Medulla oblongata (tissue), 1 donor: ENCODE measurements around the gene CEBPA.
"Not testable (repeated sequence)": the region's sequence is repeated elsewhere in the genome, so short reads cannot be mapped to it uniquely, and the experiment has no call there.

Experiments used
- DNase-seq: peaks from one replicate; pipeline ENCODE4 v3.0.0-alpha.2; 2015; ENCODE audit errors: extremely low spot score

Gene CEBPA

DNA sequence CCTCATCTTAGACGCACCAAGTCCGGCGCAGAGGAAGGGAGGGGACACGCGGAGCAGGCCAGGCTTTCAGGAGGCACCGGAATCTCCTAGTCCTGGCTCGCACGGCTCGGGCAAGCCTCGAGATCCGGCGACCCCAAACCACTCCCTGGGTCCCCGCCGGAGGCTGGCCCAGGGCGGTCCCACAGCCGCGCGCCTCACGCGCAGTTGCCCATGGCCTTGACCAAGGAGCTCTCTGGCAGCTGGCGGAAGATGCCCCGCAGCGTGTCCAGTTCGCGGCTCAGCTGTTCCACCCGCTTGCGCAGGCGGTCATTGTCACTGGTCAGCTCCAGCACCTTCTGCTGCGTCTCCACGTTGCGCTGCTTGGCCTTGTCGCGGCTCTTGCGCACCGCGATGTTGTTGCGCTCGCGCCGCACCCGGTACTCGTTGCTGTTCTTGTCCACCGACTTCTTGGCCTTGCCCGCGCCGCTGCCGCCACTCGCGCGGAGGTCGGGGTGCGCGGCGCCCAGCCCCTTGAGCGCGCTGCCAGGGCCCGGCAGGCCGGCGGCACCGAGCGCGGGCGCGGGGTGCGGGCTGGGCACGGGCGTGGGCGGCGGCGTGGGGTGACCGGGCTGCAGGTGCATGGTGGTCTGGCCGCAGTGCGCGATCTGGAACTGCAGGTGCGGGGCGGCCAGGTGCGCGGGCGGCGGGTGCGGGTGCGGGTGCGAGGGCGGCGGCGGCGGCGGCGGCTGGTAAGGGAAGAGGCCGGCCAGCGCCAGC lies 1.0 kb downstream of the CEBPA start:
- DNase-seq: no peak

DNA sequence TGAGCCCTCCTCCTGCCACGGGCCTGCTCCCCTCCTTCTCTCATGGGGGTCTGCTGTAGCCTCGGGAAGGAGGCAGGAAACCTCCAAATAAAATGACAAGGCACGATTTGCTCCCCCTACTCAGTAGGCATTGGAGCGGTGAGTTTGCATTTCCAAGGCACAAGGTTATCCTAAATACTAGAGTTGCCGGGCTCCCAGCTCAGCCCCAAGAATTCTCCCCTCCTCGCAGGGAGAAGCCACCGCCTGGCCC lies 1.5 kb downstream of the CEBPA start:
- no peak for DNase-seq

- DNase-seq: no peak
These were observed 2.1 kb downstream of the CEBPA start for GRCh38 chr19:33300009-33300893.

- DNase-seq: no peak
These were observed 3.2 kb downstream of the CEBPA start for GRCh38 chr19:33299051-33299688.

- no peak for DNase-seq
These were observed 4.0 kb downstream of the CEBPA start for GRCh38 chr19:33298146-33298911.

- no peak for DNase-seq
These were observed 4.8 kb downstream of the CEBPA start for GRCh38 chr19:33297401-33298145.

GRCh38 chr19:33296488-33296971 lies 5.8 kb downstream of the CEBPA start:
- DNase-seq: no peak

DNA sequence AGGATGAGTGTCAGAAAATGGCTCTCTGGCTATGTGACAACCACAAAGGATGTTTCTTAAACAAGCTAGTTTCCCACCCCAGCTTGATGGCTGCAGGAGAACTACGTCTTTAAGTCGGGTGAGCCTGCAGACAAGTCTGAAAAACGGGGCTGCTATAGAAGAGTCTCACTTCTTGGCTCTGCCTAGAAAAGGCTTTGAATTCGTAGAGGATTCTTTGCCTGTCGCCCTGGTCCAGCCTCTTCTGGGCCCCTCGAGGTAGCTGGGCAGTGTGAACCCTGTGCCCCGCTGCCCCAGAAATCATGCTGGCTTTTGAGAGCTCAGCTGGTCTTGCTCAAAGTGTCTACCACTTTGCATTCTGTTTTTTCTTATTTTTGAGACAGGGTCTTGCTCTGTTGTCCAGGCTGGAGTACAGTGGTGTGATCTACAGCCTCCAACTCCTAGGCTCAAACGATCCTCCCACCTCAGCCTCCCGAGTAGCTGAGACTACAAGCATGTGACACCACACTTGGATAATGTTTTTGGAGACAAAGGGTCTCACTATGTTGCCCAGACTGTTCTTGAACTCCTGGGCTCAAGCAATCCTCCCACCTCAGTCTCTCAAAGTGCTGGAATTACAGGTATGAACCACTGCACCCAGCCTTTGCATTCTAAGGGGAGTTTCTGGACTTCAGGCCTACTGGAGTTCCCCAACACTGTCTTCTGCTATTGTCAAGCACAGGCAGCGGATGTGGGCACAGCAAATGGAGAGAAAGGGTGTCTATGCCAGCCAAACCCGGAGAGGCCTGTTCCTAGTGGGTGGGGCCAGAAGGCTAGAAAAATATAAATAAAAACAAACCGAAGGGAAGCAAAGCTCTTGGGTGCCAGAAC lies 6.5 kb downstream of the CEBPA start:
- DNase-seq: peak; percentile 49

- DNase-seq: not testable (repeated sequence)
These were observed 7.3 kb downstream of the CEBPA start for GRCh38 chr19:33295046-33295445.

DNA sequence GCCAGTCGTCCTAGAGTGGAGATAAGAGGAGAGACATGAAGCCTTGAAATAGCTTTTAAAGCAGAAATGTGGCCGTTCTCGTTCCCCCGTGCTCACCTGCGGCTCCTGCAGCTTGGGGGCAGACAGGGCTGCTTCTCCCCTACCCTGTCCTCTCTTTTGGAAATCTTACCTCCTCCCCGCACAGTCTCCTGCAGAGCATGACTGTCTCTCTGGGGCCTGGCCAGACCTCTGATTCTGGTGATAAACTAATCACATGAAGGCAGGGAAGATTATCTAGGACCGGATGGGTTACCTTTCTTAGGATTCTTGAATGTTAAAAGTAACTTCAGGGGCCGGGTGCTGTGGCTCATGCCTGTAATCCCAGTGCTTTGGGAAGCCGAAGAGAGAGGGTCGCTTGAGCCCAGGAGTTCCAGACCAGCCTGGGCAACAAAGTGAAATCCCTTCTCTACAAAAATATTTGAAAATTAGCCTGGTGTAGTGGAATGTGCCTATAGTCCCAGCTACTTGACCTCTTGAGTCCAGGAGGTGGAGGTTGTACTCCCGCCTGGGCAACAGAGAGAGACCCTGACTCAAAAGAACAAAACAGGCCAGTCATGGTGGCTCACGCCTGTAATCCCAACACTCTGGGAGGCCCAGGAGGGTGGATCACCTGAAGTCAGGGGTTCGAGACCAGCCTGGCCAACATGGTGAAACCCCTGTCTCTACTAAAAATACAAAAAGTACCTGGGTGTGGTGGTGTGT lies 8.1 kb downstream of the CEBPA start:
- DNase-seq: no peak

DNA sequence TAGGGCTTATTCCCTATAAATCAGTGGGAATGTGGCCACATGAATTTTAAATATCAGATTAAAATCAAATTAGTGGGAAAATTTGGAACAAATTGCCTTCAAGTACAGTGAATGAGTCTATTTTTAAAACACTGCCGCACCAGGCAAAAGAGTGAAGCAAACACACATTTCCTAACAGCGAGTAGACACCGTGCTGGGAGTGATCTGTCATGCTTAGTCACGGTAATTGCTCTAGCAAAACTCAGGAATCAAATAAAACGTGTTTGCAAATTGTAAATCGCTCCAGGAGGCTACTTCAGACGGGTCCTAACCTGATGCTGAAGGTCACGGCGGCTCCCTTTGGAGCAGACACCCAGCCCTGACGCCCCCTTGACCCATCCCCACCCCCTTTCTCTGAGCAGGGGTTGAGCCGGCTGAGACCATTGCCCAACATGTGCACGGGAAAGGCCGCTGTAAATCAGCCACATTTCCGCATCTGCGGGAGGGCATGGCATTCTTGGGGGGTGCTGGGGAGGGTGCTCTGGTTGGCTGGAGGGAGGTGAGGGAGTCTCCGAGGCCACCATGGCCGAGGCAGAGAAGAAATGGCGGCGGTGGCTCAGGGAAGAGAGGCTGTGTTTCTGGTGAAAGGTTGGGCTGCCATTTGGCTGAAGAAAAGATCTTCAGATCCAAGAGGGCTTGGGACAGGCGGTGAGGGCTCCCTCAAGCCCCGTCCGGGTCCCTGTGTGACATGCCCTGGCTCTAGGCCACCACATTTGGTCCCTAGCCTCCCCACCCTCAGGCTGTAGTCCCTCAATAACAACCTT lies 8.9 kb downstream of the CEBPA start:
- peak; percentile 69 for DNase-seq

DNA sequence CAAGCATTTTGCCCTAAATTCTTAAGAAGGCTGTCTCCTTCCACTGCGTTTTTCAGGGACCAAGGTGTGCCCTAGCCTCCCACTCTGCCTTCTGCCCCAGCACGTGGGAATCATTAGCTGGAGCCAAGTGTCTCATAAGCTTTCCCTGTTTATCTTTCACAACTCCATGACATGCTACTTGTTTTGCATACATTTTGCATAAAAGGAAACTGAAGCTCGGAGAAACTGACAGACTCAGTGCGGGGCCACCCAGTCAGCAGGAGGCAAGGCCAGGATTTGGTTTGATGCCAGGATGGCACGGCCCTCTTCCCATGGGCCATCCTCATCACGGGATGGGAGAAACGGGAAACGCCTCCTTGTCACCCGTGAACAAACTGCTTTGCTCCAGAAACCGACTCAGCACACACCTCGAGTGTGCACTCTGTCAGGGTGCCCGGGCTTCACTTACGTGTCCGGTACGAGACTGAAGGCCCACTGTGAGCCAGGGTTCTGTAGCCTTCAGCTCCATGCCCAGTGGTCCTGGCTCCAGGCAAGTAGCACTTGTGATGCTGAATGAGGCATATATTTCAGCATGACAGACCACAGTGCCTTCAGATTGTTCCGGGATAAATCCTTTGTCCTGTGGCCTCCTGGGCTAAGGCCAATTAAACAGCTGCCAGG lies 9.6 kb downstream of the CEBPA start:
- no peak for DNase-seq

DNA sequence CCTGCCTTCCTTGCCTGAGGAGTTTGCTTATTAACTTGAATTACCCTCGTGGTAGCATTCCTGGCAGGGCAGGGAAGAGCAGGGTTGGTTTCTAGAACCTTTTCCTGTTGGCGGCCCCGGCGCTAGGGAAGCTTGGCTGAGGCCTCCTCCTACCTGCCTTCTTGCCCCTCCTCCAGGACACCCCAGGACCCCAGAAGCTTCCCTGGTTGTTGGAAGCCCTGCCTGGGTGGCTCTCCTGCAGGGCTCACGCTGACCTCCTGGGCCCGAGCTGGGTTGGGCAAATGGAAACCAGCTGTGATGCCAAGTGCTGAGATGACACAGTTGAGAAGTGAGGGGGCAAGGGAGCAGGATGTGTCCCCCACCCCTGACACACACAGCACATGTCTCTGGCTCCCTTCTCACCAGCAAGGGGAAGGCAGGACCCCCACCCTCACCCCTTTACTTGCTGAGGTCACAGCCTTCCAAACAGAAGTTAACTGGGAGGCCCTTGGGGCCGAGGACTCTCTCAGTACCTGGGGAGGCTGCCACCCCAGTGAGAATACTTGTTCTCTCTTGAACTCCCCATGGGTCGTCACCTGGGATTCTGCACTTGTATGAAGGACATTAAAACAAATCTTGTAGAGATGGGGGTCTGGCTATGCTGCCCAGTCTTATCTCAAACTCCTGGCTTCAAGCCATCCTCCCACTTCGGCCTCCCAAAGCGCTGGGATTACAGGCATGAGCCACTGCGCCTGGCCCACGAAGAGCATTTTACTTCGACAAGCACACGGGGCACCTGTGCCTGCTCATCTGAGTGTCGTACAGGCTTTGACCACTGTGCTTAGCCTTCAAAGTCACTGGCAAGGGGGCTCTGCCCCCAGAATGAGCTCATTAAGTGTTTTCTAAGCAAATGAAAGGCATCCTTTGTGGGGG lies 10.5 kb downstream of the CEBPA start:
- DNase-seq: no peak

DNA sequence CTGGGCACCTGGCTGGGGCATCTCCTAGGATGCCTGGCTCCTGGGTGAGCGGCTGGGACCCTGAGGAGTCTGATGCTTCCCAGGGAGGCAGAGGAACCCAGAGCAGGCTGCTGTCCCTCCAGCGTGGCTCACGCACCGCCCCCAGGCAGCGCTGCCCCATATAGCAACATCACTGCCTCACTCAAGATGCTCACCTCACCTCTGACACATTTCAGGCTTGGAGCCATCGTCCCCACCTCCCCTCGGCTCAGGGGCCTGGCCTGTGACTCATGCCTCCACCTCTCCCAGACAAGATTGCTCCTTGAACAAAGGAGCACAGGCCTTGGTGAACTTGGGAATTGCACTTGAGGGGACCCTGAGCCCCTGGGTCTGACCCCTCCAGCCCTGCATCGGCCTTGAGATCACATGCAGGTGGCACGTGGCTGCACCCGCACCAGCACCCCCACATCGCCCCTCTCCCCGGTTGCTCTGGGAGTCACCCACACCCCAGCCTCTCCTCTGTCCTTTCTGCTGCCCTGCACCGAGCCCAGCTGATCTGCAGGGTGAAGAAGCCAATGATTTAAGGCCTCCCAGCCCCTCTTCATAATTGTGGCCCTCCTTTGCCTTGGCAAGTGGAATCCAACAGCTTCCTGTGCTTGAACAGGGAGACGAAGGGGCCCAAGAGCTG lies 11.2 kb downstream of the CEBPA start:
- DNase-seq: no peak

- DNase-seq: no peak
These were observed 12.1 kb downstream of the CEBPA start for GRCh38 chr19:33290082-33290815.

DNA sequence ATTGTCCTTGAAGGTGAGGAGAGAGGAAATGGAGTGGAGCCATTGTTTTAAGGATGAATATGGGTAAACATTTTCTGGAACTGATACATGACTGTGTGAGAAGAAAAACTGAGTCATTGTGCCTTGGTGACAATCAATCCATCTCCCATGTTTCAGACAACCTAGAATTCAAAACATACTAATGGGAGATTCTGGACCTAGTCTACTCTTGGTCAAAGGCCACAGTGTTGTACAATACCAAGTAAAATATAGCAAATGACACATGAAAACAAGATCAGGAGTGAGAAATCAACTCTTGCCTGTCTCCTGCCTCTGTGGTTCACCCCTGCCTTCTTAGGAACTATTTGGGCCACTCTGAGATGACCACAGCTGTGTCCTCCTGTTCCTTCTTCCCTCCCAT lies 13.1 kb downstream of the CEBPA start:
- no peak for DNase-seq
